GM12873 (cell line): ENCODE results near the gene KIT.

Experiments used
- TF ChIP-seq, protein P1 (sequence below): IDR thresholded peaks from 2 replicates; pipeline ENCODE4 v1.5.1; 2012; ENCODE audit warnings: low read depth, mild to moderate bottlenecking, moderate library complexity, low read length, control low read depth; ENCODE audit not compliant: insufficient read depth; ENCODE audit errors: missing control alignments

The KIT gene

DNA sequence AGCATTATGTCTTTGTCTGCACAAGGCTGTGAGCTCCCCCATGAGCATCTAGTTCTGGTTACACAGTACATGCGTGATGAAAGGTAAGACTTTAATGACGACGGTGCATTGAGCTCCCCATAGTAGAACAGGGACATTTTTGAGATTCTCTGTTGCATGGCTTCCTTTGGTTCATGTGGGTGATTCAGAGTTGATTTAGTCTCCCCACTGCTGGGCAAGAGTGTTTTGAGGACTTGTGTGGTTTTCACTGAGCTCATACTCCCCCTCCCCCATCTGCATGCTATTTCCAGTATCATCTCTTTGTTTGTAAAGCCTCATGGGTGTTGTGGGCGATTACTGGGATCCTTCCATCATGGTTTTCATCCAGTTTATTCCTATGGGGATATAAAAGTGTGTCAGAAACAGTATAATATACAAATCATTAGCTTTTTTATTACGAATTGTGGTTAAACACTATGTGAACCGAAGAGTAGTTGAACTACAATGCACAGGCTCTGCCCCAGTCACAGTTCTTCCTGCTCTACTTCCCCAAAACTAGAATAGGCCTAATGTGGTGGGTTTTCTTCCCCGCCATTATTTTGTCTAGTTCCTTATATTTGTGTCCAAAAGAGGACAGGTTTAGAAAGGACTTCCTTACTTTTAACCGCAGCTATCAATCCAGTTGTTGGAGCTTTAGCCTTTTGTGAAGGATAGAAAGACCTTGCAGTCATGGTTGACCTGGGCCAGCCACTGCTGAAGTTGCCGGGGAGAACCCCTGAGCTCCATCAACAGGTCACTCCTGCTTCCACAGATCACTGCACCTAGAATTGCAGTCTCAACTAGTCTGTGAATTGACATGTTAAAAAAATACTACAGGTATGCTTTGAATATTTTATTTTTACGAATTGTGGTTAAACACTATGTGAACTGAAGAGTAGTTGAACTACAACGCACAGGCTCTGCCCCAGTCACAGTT is 30.4 kb downstream of the KIT start:
- TF ChIP-seq, protein P1, sequence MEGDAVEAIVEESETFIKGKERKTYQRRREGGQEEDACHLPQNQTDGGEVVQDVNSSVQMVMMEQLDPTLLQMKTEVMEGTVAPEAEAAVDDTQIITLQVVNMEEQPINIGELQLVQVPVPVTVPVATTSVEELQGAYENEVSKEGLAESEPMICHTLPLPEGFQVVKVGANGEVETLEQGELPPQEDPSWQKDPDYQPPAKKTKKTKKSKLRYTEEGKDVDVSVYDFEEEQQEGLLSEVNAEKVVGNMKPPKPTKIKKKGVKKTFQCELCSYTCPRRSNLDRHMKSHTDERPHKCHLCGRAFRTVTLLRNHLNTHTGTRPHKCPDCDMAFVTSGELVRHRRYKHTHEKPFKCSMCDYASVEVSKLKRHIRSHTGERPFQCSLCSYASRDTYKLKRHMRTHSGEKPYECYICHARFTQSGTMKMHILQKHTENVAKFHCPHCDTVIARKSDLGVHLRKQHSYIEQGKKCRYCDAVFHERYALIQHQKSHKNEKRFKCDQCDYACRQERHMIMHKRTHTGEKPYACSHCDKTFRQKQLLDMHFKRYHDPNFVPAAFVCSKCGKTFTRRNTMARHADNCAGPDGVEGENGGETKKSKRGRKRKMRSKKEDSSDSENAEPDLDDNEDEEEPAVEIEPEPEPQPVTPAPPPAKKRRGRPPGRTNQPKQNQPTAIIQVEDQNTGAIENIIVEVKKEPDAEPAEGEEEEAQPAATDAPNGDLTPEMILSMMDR = no peak

DNA sequence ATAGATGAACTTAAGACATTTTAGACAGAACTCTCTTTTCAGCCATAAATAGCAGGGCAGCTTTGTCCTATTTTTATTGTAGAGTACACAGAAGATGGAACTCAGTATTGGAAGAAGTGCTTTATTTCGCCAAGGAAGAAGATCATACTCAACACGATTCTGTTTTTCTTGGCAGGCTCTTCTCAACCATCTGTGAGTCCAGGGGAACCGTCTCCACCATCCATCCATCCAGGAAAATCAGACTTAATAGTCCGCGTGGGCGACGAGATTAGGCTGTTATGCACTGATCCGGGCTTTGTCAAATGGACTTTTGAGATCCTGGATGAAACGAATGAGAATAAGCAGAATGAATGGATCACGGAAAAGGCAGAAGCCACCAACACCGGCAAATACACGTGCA is 37.6 kb downstream of the KIT start:
- TF ChIP-seq, protein P1 = no peak

DNA sequence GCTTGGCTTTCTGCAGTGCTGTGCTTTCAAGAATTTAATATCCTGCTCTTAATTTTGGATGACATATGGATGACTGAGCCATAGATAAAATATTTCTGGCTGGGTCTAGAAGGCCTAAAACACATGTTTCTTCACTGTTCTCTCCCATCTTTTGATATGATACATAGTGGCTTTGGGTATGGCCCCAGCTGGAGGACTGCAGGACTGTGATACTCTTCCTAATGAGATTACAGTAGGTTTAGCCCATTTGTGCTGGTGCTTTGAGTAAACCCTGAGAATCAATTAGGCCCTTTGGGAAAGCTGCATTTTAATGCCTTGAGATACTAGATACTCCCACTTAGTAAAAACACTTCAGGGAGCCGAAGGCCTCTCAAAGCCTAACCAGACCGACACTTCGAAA is 38.0 kb downstream of the KIT start:
- TF ChIP-seq, protein P1 = no peak

DNA sequence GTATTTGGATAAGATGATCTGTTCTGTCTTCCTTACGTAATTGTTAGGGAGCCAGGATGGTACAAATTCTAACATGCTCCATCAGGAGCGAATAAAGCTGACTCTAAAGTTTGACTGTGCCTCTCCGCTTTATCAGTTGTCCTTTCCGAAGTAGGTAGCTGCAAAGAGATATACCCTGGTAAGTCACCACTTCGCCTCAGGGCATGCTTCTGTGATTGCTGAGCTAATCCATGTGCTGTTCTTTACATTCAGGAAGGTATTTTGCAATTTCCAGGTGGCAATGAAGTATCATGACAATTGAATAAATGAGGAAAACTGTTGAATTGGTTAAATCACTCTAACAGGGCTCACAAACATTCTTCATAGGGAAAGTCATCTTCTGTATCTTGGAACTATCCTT is 38.9 kb downstream of the KIT start:
- TF ChIP-seq, protein P1 = no peak

DNA sequence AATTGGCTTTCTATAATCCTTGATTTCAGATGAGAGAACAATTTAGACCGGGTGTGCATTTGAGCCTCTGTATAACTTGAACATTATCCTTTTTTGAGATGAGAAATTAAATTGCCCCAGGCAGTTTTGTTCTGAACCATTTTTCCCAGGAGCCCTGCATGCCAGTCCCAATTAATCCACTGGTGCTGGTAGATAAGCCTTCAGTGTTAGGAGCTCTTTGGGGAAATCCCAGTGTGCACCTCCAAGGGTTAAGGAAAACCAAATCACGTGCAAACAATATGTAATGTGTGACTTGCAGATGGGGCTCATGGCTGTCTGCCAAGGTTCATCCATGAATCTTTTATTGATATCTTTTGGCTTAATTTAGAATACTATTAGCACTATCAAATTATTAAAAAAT is 43.2 kb downstream of the KIT start:
- TF ChIP-seq, protein P1 = no peak

DNA sequence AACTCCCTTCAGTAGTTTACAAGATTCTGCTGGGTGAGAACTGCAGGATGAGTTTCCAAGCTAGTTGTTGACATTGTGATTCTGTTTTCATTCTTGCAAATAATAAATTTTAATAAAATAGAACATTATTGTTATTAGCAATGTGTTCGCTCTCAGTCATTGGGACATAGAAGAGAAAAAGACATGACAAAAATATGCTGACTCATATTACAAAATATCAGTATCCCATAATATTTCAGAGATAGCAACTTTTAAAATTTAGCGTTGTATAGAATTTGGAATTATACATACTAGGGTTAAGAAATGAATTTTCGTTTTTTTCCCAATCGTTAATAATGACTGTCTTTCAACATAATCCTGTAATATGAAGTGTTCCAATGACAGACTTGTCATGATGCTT is 45.4 kb downstream of the KIT start:
- TF ChIP-seq, protein P1 = no peak

DNA sequence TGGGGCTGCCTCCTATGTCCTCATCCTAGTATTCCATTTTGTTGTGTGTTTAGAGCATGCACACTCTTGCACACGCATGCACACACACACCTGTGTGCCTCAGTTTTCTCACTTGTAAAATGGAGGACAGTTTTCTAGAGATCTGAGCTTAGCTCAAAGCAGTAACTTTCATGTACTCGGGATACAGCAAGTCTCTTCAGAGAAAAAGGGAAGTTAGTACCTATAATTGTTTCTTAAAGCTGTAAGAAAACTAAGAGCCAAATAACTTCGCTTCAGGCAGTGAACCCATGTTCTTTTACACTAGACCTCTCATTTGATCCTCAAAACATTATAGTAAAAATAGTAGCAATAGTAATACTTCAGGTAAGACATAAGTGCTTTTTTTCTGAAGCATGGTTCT is 49.6 kb downstream of the KIT start:
- TF ChIP-seq, protein P1 = no peak
